NCI-H187 treated with DMSO at 0.1 percent for 48 hours (cell line): ENCODE results near the gene CIAO3.
"Not testable (repeated sequence)": the region's sequence is repeated elsewhere in the genome, so short reads cannot be mapped to it uniquely, and the experiment has no call there.

Experiments used
- DNase-seq: peaks from one replicate; lab custom pipeline; 2025; lab: John Stamatoyannopoulos, UW

The CIAO3 gene

GRCh38 chr16:692356-693108 lies 48.3 kb downstream of the CIAO3 start:
- no peak for DNase-seq

GRCh38 chr16:691242-691641 lies 49.6 kb downstream of the CIAO3 start:
- DNase-seq = not testable (repeated sequence)

- no peak for DNase-seq
These were observed 51.5 kb downstream of the CIAO3 start for GRCh38 chr16:689175-689897.

- no peak for DNase-seq
These were observed 53.3 kb downstream of the CIAO3 start for GRCh38 chr16:687499-687898.

- DNase-seq = no peak
These were observed 54.1 kb downstream of the CIAO3 start for GRCh38 chr16:686459-687260.

- DNase-seq = no peak
These were observed 54.8 kb downstream of the CIAO3 start for GRCh38 chr16:685967-686366.

GRCh38 chr16:684961-685696 lies 55.7 kb downstream of the CIAO3 start:
- DNase-seq = peak; percentile 38

GRCh38 chr16:684071-684794 lies 56.6 kb downstream of the CIAO3 start, which contains the start of gene JMJD8:
TSS of gene JMJD8 (minus strand) at chr16:684334. CDS start at chr16:684319, 15 bp downstream.
- DNase-seq = peak; percentile 82

GRCh38 chr16:683396-684070 lies 57.3 kb downstream of the CIAO3 start:
- DNase-seq = no peak

GRCh38 chr16:682493-683395 lies 58.1 kb downstream of the CIAO3 start:
- DNase-seq = no peak

- no peak for DNase-seq
These were observed 58.9 kb downstream of the CIAO3 start for GRCh38 chr16:681746-682427.

- DNase-seq = no peak
These were observed 59.6 kb downstream of the CIAO3 start for GRCh38 chr16:680967-681745.

GRCh38 chr16:680625-680945 lies 60.2 kb downstream of the CIAO3 start:
- DNase-seq = no peak

- DNase-seq = no peak
These were observed 60.8 kb downstream of the CIAO3 start, which contains the start of gene STUB1 for GRCh38 chr16:679814-680624. TSS of gene STUB1 (plus strand) at chr16:680410. CDS start at chr16:680526, 116 bp downstream.
